GM21515 (cell line): ENCODE measurements around the gene COMMD1.
"Not testable (repeated sequence)": the region's sequence is repeated elsewhere in the genome, so short reads cannot be mapped to it uniquely, and the experiment has no call there.

Experiments
- ATAC-seq: cut with Tn5 transposase; IDR thresholded peaks from one replicate; pipeline ENCODE4 v1.9.1; 2021; ENCODE audit not compliant: unreplicated experiment

COMMD1 gene

GRCh38 chr2:62014102-62014501 lies 108.6 kb downstream of the COMMD1 start:
- no peak for ATAC-seq

GRCh38 chr2:62016957-62017356 lies 111.5 kb downstream of the COMMD1 start:
- ATAC-seq = no peak

GRCh38 chr2:62029910-62030309 lies 124.4 kb downstream of the COMMD1 start:
- no peak for ATAC-seq

- ATAC-seq = no peak
Measured at GRCh38 chr2:62030902-62031301, 125.4 kb downstream of the COMMD1 start.

GRCh38 chr2:62032096-62032495 lies 126.6 kb downstream of the COMMD1 start:
- no peak for ATAC-seq

GRCh38 chr2:62034715-62035114 lies 129.2 kb downstream of the COMMD1 start:
- ATAC-seq = no peak

GRCh38 chr2:62036229-62036628 lies 130.8 kb downstream of the COMMD1 start:
- ATAC-seq = no peak

GRCh38 chr2:62036761-62037250 lies 131.3 kb downstream of the COMMD1 start:
- ATAC-seq = no peak

GRCh38 chr2:62038975-62039771 lies 133.7 kb downstream of the COMMD1 start:
- peak; percentile 100 for ATAC-seq

- ATAC-seq = no peak
Measured at GRCh38 chr2:62040926-62041325, 135.5 kb downstream of the COMMD1 start.

GRCh38 chr2:62041701-62042385 lies 136.4 kb downstream of the COMMD1 start:
- ATAC-seq = not testable (repeated sequence)

GRCh38 chr2:62042400-62042799 lies 136.9 kb downstream of the COMMD1 start:
- no peak for ATAC-seq

GRCh38 chr2:62042944-62043343 lies 137.5 kb downstream of the COMMD1 start:
- no peak for ATAC-seq

- ATAC-seq = no peak
Measured at GRCh38 chr2:62045017-62045543, 139.6 kb downstream of the COMMD1 start.

- ATAC-seq = no peak
Measured at GRCh38 chr2:62046141-62046540, 140.7 kb downstream of the COMMD1 start.

GRCh38 chr2:62050456-62051045 lies 145.1 kb downstream of the COMMD1 start:
- ATAC-seq = no peak

- ATAC-seq = no peak
Measured at GRCh38 chr2:62054029-62054791, 148.7 kb downstream of the COMMD1 start.

GRCh38 chr2:62054916-62055450 lies 149.5 kb downstream of the COMMD1 start:
- ATAC-seq = no peak

- ATAC-seq = no peak
Measured at GRCh38 chr2:62055724-62056336, 150.4 kb downstream of the COMMD1 start.

GRCh38 chr2:62056341-62056740 lies 150.9 kb downstream of the COMMD1 start:
- no peak for ATAC-seq
